ENCODE data around the gene MTA3. TPM values are rescaled to one million over a fixed set of nuclear protein-coding genes. Genes with fewer than 3 reads are reported as not detected.

MTA3 gene
- total and polyA plus RNA-seq, 2 donors (not counting 3 experiments of a cell fraction or from before 2014, with no cell fraction given) = 36.3 to 53.3 TPM

- H3K9me3 ChIP-seq (replicated peaks; ENCODE audit: control insufficient read depth, insufficient read depth, low read length) = no peaks in the 10 kb centered on the region
- H2AFZ ChIP-seq (ENCODE audit: low read depth, low read length) = no peak overlapping the region
- DNase-seq (ENCODE audit: low read depth, low spot score) = no peak
- CTCF ChIA-PET = interaction anchor here (1.2 kb wide), 2 partner anchors 18 to 106 kb away, joined by 3 to 4 read pairs; no protein-coding TSS in a partner anchor
- no peaks in the 10 kb centered on the region for H3K79me2 ChIP-seq (ENCODE audit: control insufficient read depth, insufficient read depth, low read length)
- no peaks in the 10 kb centered on the region for H3K36me3 ChIP-seq (ENCODE audit: control insufficient read depth in 2 of 2, extremely low read depth in 1 of 2, insufficient read depth in 2 of 2, low read length in 2 of 2)
- dilution Hi-C loops (cut with MboI; ENCODE audit: extremely low pct_ligation_motif_present, low sequenced_read_pairs) = no loop called here
- H3K4me3 ChIP-seq (replicated peaks in 1 of 3; ENCODE audit: insufficient read depth in 1 of 3, low read depth in 1 of 3, low read length in 3 of 3) = no peak overlapping the region
- H3K27ac ChIP-seq (ENCODE audit: insufficient read depth, low read depth, low read length) = no peak overlapping the region
- no peak for FAIRE-seq
- intact Hi-C loops (cut with micrococcal nuclease) = no loop called here
- no peaks in the 10 kb centered on the region for H3K27me3 ChIP-seq (ENCODE audit: control insufficient read depth in 2 of 2, insufficient read depth in 2 of 2, low read length in 2 of 2)
- no TSS peak for BruUV-seq (replicated peaks)
- H4K20me1 ChIP-seq (replicated peaks; ENCODE audit: control insufficient read depth, extremely low read depth, insufficient read depth, low read length) = no peaks in the 10 kb centered on the region
- TF ChIP-seq POLR2A (IDR thresholded peaks at IDR 0.05; ENCODE audit: low read depth, low read length) (no peak), MYC (IDR thresholded peaks at IDR 0.05; ENCODE audit: low read depth, low read length) (no peak), POLR2AphosphoS5 (IDR thresholded peaks at IDR 0.05; ENCODE audit: insufficient read depth, low read depth, low read length) (no peak), JUN (IDR thresholded peaks at IDR 0.05; ENCODE audit: borderline replicate concordance, insufficient read depth, insufficient read length, low read depth) (no peak), MAX (IDR thresholded peaks at IDR 0.05; ENCODE audit: insufficient read depth, insufficient read length) (no peak), FOS (IDR thresholded peaks at IDR 0.05; ENCODE audit: borderline replicate concordance, insufficient read depth, low read length) (no peak), EZH2 (IDR thresholded peaks at IDR 0.05; ENCODE audit: borderline replicate concordance, low read depth, low read length, severe bottlenecking) (no peak)
- TF ChIP-seq, protein P1, sequence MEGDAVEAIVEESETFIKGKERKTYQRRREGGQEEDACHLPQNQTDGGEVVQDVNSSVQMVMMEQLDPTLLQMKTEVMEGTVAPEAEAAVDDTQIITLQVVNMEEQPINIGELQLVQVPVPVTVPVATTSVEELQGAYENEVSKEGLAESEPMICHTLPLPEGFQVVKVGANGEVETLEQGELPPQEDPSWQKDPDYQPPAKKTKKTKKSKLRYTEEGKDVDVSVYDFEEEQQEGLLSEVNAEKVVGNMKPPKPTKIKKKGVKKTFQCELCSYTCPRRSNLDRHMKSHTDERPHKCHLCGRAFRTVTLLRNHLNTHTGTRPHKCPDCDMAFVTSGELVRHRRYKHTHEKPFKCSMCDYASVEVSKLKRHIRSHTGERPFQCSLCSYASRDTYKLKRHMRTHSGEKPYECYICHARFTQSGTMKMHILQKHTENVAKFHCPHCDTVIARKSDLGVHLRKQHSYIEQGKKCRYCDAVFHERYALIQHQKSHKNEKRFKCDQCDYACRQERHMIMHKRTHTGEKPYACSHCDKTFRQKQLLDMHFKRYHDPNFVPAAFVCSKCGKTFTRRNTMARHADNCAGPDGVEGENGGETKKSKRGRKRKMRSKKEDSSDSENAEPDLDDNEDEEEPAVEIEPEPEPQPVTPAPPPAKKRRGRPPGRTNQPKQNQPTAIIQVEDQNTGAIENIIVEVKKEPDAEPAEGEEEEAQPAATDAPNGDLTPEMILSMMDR (IDR thresholded peaks at IDR 0.05; ENCODE audit: extremely low read depth in 1 of 2, insufficient read depth in 1 of 2, low read depth in 1 of 2, low read length in 2 of 2) = no peak
- H3K9me1 ChIP-seq (replicated peaks; ENCODE audit: control insufficient read depth, extremely low read depth, insufficient read depth, low read length) = no peaks in the 10 kb centered on the region
- H3K4me2 ChIP-seq (ENCODE audit: insufficient read depth, low read length) = no peak overlapping the region
- POLR2A ChIA-PET = interaction anchor here (1.2 kb wide), 1 partner anchor 9 kb away, joined by 3 read pairs; no protein-coding TSS in a partner anchor
- H3K9ac ChIP-seq (replicated peaks; ENCODE audit: extremely low read depth, insufficient read depth, low read length) = no peak overlapping the region
- no peaks in the 10 kb centered on the region for H3K4me1 ChIP-seq (ENCODE audit: control insufficient read depth, extremely low read depth, insufficient read depth, low read length)
Measured at GRCh38 chr2:42557306-42557705, 11.1 kb upstream of the MTA3 start.

Measured in endothelial cell of umbilical vein (primary cell).